ENCODE measurements around the gene DDX1. TPM values are rescaled to one million over a fixed set of nuclear protein-coding genes. Genes with fewer than 3 reads are reported as not detected.
A peak's percentile ranks its signal among the peaks of the same experiment; 100 is the strongest.

The DDX1 gene
- total and polyA plus RNA-seq, 9 of the 15 experiments (the other 6 are each of a cell fraction or from before 2014, with no cell fraction given) = 116 to 277 (median 232) TPM

GRCh38 chr2:15555760-15556193 lies 35.9 kb upstream of the DDX1 start (continued):
- TF ChIP-seq ZBTB40 (IDR thresholded peaks at IDR 0.05) = peak; percentile 45; the same call in 1 of the 2 replicates
- TF ChIP-seq ZBTB40 (CRISPR knock-in tag; IDR thresholded peaks at IDR 0.05) = no peak
- no peak for TF ChIP-seq CCAR2 (IDR thresholded peaks at IDR 0.05; ENCODE audit: low read depth, low read length)
- TF ChIP-seq E2F1 (CRISPR knock-in tag; IDR thresholded peaks at IDR 0.05) = no peak
- no peak for TF ChIP-seq TCF3 (CRISPR knock-in tag; IDR thresholded peaks at IDR 0.05)
- no peak for TF ChIP-seq NFE2L1 (tag; IDR thresholded peaks at IDR 0.05; ENCODE audit: borderline replicate concordance, low read depth)
- TF ChIP-seq ATF7 (IDR thresholded peaks at IDR 0.05) = no peak
- no peak for TF ChIP-seq ZNF12 (CRISPR knock-in tag; IDR thresholded peaks at IDR 0.05)
- no peak for TF ChIP-seq HMGN3 (IDR thresholded peaks at IDR 0.05; ENCODE audit: borderline replicate concordance, extremely low read depth, insufficient read length, low read depth, low read length)
- TF ChIP-seq CBFA2T2 (conservative IDR thresholded peaks at IDR 0.05) = no peak
- no peak for TF ChIP-seq EZH2 (IDR thresholded peaks at IDR 0.05; ENCODE audit: borderline replicate concordance, low read depth, low read length)
- TF ChIP-seq RFX1 (IDR thresholded peaks at IDR 0.05) = 0 out of 2 replicates have a peak, but pooled peaks have one; percentile 10
- TF ChIP-seq GTF2F1 (IDR thresholded peaks at IDR 0.05; ENCODE audit: low read depth, low read length) = no peak
- TF ChIP-seq YY1 (IDR thresholded peaks at IDR 0.05; ENCODE audit: borderline replicate concordance in 1 of 3, control insufficient read depth in 1 of 3, extremely low read depth in 1 of 3, insufficient read depth in 3 of 3, insufficient read length in 1 of 3, insufficient replicate concordance in 2 of 3, low read depth in 1 of 3, low read length in 2 of 3) = no peak
- no peak for TF ChIP-seq FIP1L1 (IDR thresholded peaks at IDR 0.05; ENCODE audit: low read depth, low read length, poor library complexity, severe bottlenecking)
- TF ChIP-seq SMARCB1 (IDR thresholded peaks at IDR 0.05; ENCODE audit: insufficient read length, low read depth) = no peak
- no peak for TF ChIP-seq SREBF1 (IDR thresholded peaks at IDR 0.05; ENCODE audit: borderline replicate concordance, low read depth, low read length)
- TF ChIP-seq PCBP2 (IDR thresholded peaks at IDR 0.05; ENCODE audit: low read depth, low read length, poor library complexity, severe bottlenecking) = no peak
- 0 out of 2 replicates have a peak, but pooled peaks have one; percentile 41 for TF ChIP-seq LARP7 (IDR thresholded peaks at IDR 0.05)

All from K562 (cell line).